ENCODE data around the gene ZIM2. TPM values are rescaled to one million over a fixed set of nuclear protein-coding genes. Genes with fewer than 3 reads are reported as not detected.

Gene ZIM2
- total and polyA plus RNA-seq, 9 of the 15 experiments (the other 6 are each of a cell fraction or from before 2014, with no cell fraction given), result not detected

GRCh38 chr19:56839652-56840450 lies 675 bp downstream of the ZIM2 start (continued):
- TF ChIP-seq RUNX1 (IDR thresholded peaks at IDR 0.05; ENCODE audit: low read depth) (no peak), SOX6 (IDR thresholded peaks at IDR 0.05) (no peak), MIER1 (IDR thresholded peaks at IDR 0.05; ENCODE audit: low read depth) (no peak), MTA3 (IDR thresholded peaks at IDR 0.05; ENCODE audit: borderline replicate concordance) (no peak), HDAC2 (IDR thresholded peaks at IDR 0.05) (no peak)

DNA sequence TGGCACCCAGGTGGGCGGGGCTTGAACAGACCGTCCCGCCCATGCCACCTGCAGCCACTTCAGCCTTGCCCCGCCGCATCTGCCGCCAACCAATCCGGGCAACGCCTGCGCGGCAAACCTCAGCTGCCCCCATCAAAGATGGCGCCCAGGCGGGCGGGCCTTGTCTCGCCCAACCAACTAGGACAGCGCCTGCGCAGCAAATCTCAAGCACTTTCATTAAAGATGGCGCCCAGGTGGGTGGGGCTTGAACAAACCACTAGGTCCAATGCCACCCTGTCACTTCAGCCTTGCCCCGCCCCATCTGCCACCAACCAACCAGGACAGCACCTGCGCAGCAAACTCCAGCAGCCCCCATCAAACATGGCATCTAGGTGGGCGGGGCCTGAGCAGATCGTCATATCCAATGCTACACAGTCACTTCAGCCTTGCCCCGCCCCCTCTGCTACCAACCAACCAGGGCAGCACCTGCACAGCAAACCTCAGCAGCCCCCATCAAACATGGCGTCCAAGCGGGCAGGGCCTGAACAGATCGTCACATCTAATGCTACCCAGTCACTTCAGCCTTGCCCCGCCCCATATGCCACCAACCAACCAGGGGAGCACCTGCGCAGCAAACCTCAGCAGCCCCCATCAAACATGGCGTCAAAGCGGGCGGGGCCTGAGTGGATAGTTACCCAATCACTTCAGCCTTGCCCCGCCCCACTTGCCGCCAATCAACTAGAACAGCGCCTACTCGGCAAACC lies 1.4 kb downstream of the ZIM2 start:
- FAIRE-seq (no peak), ATAC-seq (no peak), DNase-seq (ENCODE audit: extremely low read depth in 1 of 4, low spot score in 3 of 4) (no peak)
- CTCF ChIA-PET (ENCODE audit: low intra/inter-chr PET ratio), result no interaction called here
- Histone ChIP-seq H3K4me2 (ENCODE audit: insufficient read depth, low read length) (no peak overlapping the region), H3K27ac (ENCODE audit: extremely low read depth, low read depth, low read length) (no peak overlapping the region), H3K36me3 (ENCODE audit: control insufficient read depth, insufficient read depth, low read length) (no peaks in the 10 kb centered on the region), H2AFZ (ENCODE audit: low read depth, low read length) (no peak overlapping the region), H3K79me2 (ENCODE audit: control insufficient read depth, insufficient read depth, low read length) (no peaks in the 10 kb centered on the region), H3K27me3 (ENCODE audit: control insufficient read depth in 2 of 2, insufficient read depth in 2 of 2, low read length in 2 of 2) (no peaks in the 10 kb centered on the region), H3K9me3 (replicated peaks; ENCODE audit: control insufficient read depth, insufficient read depth, low read depth, low read length) (peaks cover 2% of the 10 kb centered on the region; the same call in 1 of the 2 replicates), H3K9ac (ENCODE audit: insufficient read depth in 1 of 2, low read depth in 2 of 2, low read length in 2 of 2) (no peak overlapping the region), H3K4me1 (replicated peaks in 1 of 2; ENCODE audit: control insufficient read depth in 2 of 2, insufficient read depth in 2 of 2, low read length in 2 of 2) (no peaks in the 10 kb centered on the region), H3K4me3 (no peak overlapping the region), H3K9me1 (ENCODE audit: control insufficient read depth, insufficient read depth, low read length) (no peaks in the 10 kb centered on the region), H4K20me1 (replicated peaks; ENCODE audit: control insufficient read depth, insufficient read depth, low read length) (no peaks in the 10 kb centered on the region)
- WGBS (ENCODE audit: insufficient coverage, low coverage, missing lambda C conversion rate), result 39% methylated on average over 34 of the region's 34 CpGs
- POLR2A ChIA-PET, result no interaction called here
- intact Hi-C loops (cut with micrococcal nuclease), result no loop called here
- no TSS peak for BruUV-seq (replicated peaks)
- in situ Hi-C loops (cut with MboI), result no loop called here
- TF ChIP-seq BRD9 (IDR thresholded peaks at IDR 0.05; ENCODE audit: low read depth, partially characterized antibody) (no peak), YY1 (IDR thresholded peaks at IDR 0.05; ENCODE audit: borderline replicate concordance in 1 of 3, control insufficient read depth in 1 of 3, extremely low read depth in 1 of 3, insufficient read depth in 3 of 3, insufficient read length in 1 of 3, insufficient replicate concordance in 2 of 3, low read depth in 1 of 3, low read length in 2 of 3) (peak in 2 of 3 experiments; percentile 6 to 9)
